Right lung (tissue), 5 donors: ENCODE results near the gene SLX4IP. TPM values are rescaled to one million over a fixed set of nuclear protein-coding genes. Genes with fewer than 3 reads are reported as not detected.

Experiments
- DNase-seq, 2 donors: peaks; one replicate each; pipeline ENCODE4 v3.0.0-alpha.2; 2013
- polyA plus RNA-seq, 5 donors: library from polyadenylated mRNA; unstranded; fragments of 120-200 nt; gene quantifications; one replicate each; pipeline versions ENCODE4 v1.2.1 to v1.2.3, GENCODE V29; 2013; ENCODE audit warnings: inconsistent platforms in 1 of 5, low replicate concordance in 1 of 5; ENCODE audit not compliant: insufficient read length in 5 of 5, insufficient read depth in 1 of 5

Gene SLX4IP
- polyA plus RNA-seq, 5 donors = 8.2 to 10.6 (median 9.7) TPM

- DNase-seq = no peak
Measured at GRCh38 chr20:10547276-10548114, 112.4 kb downstream of the SLX4IP start.

- DNase-seq = no peak
Measured at GRCh38 chr20:10549511-10549910, 114.4 kb downstream of the SLX4IP start.

- no peak for DNase-seq
Measured at GRCh38 chr20:10550204-10551118, 115.4 kb downstream of the SLX4IP start.

- DNase-seq = no peak
Measured at GRCh38 chr20:10551732-10552724, 116.9 kb downstream of the SLX4IP start.

- peak; percentile 21 to 42 for DNase-seq
Measured at GRCh38 chr20:10553326-10553984, 118.3 kb downstream of the SLX4IP start.

GRCh38 chr20:10554285-10554684 lies 119.2 kb downstream of the SLX4IP start:
- no peak for DNase-seq

GRCh38 chr20:10555393-10555792 lies 120.3 kb downstream of the SLX4IP start:
- no peak for DNase-seq

GRCh38 chr20:10555865-10556308 lies 120.8 kb downstream of the SLX4IP start:
- DNase-seq = no peak

GRCh38 chr20:10556519-10557083 lies 121.5 kb downstream of the SLX4IP start:
- no peak for DNase-seq

- no peak for DNase-seq
Measured at GRCh38 chr20:10557685-10558084, 122.6 kb downstream of the SLX4IP start.

GRCh38 chr20:10558635-10559187 lies 123.6 kb downstream of the SLX4IP start:
- DNase-seq = no peak

GRCh38 chr20:10559266-10559665 lies 124.2 kb downstream of the SLX4IP start:
- no peak for DNase-seq

GRCh38 chr20:10560686-10561085 lies 125.6 kb downstream of the SLX4IP start:
- no peak for DNase-seq

- no peak for DNase-seq
Measured at GRCh38 chr20:10561302-10561701, 126.2 kb downstream of the SLX4IP start.

GRCh38 chr20:10562899-10563298 lies 127.8 kb downstream of the SLX4IP start:
- DNase-seq = no peak

GRCh38 chr20:10563935-10564492 lies 128.9 kb downstream of the SLX4IP start:
- DNase-seq = no peak

- DNase-seq = peak; percentile 23 to 55
Measured at GRCh38 chr20:10565191-10565921, 130.3 kb downstream of the SLX4IP start.

- DNase-seq = no peak
Measured at GRCh38 chr20:10565922-10566897, 131.1 kb downstream of the SLX4IP start.
